ENCODE results near the gene PIAS1. TPM values are rescaled to one million over a fixed set of nuclear protein-coding genes. Genes with fewer than 3 reads are reported as not detected.

PIAS1 gene
- total and polyA plus RNA-seq, 2 donors (not counting 1 experiment from before 2014, with no cell fraction given): 28.8 to 87.3 TPM

DNA sequence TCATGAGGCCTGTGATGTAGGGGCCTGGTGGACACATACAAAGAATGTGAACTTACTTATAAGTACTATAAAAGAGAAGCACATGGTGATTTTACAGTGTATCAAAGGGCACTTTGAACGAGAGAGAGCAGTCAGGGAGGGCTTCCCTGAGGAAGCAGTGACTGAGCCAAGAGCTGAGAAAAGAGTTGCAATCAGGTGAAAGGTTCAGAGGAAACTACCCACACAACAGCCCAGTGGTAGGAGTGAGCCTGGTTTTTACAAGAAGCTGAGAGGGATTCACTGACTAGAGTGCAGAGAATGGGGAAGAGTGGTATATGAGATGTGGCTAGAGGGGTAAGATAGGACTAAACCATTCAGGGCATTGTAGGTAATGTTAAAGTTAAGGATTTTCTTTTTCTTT lies 93.9 kb downstream of the PIAS1 start:
- H3K27me3 Mint-ChIP-seq: no peaks in the 10 kb centered on the region
- peaks cover 16 to 50% of the 10 kb centered on the region in 2 experiments for H3K36me3 ChIP-seq (replicated peaks in 1 of 2; ENCODE audit: control extremely low read depth in 1 of 2, control insufficient read depth in 1 of 2, extremely low read depth in 1 of 2, insufficient read depth in 2 of 2, low read length in 1 of 2)
- ATAC-seq (ENCODE audit: low read depth) (no peak), DNase-seq (no peak)
- no peaks in the 10 kb centered on the region for H3K4me1 ChIP-seq (ENCODE audit: control insufficient read depth in 2 of 2, insufficient read depth in 2 of 2, low read length in 2 of 2)
- H3K4me2 ChIP-seq (replicated peaks; ENCODE audit: low read depth, low read length, poor library complexity, severe bottlenecking): no peak overlapping the region
- no peaks in the 10 kb centered on the region for H3K9me3 ChIP-seq (ENCODE audit: control extremely low read depth in 1 of 3, control insufficient read depth in 2 of 3, insufficient read depth in 1 of 3, low read length in 2 of 3)
- H3K9me3 Mint-ChIP-seq (ENCODE audit: insufficient read depth): no peaks in the 10 kb centered on the region
- CTCF ChIA-PET: no interaction called here
- peaks cover 17% of the 10 kb centered on the region for H3K79me2 ChIP-seq (ENCODE audit: control insufficient read depth, insufficient read depth, low read length)
- H3K9ac ChIP-seq (ENCODE audit: low read length): no peak overlapping the region
- no peak overlapping the region for H2AFZ ChIP-seq (ENCODE audit: insufficient read depth, low read depth, low read length, poor library complexity, severe bottlenecking)
- intact Hi-C loops (cut with micrococcal nuclease): no loop called here
- H3K27ac ChIP-seq (ENCODE audit: low read length in 2 of 2): no peak overlapping the region
- no peak for TF ChIP-seq EZH2 (IDR thresholded peaks at IDR 0.05; ENCODE audit: borderline replicate concordance, insufficient read depth, low read depth, low read length, poor library complexity, severe bottlenecking)
- TF ChIP-seq, protein P1, sequence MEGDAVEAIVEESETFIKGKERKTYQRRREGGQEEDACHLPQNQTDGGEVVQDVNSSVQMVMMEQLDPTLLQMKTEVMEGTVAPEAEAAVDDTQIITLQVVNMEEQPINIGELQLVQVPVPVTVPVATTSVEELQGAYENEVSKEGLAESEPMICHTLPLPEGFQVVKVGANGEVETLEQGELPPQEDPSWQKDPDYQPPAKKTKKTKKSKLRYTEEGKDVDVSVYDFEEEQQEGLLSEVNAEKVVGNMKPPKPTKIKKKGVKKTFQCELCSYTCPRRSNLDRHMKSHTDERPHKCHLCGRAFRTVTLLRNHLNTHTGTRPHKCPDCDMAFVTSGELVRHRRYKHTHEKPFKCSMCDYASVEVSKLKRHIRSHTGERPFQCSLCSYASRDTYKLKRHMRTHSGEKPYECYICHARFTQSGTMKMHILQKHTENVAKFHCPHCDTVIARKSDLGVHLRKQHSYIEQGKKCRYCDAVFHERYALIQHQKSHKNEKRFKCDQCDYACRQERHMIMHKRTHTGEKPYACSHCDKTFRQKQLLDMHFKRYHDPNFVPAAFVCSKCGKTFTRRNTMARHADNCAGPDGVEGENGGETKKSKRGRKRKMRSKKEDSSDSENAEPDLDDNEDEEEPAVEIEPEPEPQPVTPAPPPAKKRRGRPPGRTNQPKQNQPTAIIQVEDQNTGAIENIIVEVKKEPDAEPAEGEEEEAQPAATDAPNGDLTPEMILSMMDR (IDR thresholded peaks at IDR 0.05): no peak
- no peak overlapping the region for H3K4me3 ChIP-seq (ENCODE audit: control extremely low read depth in 1 of 5, extremely low read depth in 1 of 5, insufficient read depth in 1 of 5, low read depth in 2 of 5, low read length in 4 of 5)
- no peaks in the 10 kb centered on the region for H3K27me3 ChIP-seq (replicated peaks in 1 of 4; ENCODE audit: control extremely low read depth in 1 of 4, control insufficient read depth in 3 of 4, insufficient read depth in 4 of 4, low read length in 3 of 4)
- no peaks in the 10 kb centered on the region for H3K4me1 Mint-ChIP-seq
- WGBS (ENCODE audit: insufficient coverage): 83% methylated on average over 1 of the region's 1 CpG
- H3K27ac Mint-ChIP-seq: no peak overlapping the region
- no peak overlapping the region for H3K4me3 Mint-ChIP-seq
- POLR2A ChIA-PET: no interaction called here
- H4K20me1 ChIP-seq (ENCODE audit: control insufficient read depth, insufficient read depth, low read length, poor library complexity, severe bottlenecking): peaks cover 29% of the 10 kb centered on the region

DNA sequence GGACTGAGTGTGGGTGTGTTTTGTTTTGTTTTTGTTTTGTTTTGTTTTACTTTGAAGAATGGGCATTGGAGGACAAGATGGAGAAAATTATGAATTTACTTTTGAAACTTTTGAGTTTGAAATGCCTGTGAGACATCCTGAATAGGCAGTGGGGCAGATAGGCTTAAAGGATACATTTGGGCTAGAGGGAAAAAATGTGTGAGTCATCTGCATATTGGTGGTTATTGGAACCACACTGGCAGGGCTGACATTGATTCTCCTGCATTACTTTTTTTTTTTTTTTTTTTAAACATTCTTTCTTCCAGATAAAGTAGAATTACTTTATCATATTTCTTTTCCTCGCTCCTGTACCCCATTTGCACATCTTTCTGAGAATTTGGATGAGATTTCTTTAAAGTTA lies 94.9 kb downstream of the PIAS1 start:
- CTCF ChIA-PET: no interaction called here
- H3K4me3 Mint-ChIP-seq: no peak overlapping the region
- peaks cover 17 to 53% of the 10 kb centered on the region in 2 experiments for H3K36me3 ChIP-seq (replicated peaks in 1 of 2; ENCODE audit: control extremely low read depth in 1 of 2, control insufficient read depth in 1 of 2, extremely low read depth in 1 of 2, insufficient read depth in 2 of 2, low read length in 1 of 2)
- intact Hi-C loops (cut with micrococcal nuclease): no loop called here
- H3K4me1 Mint-ChIP-seq: no peaks in the 10 kb centered on the region
- H3K27ac ChIP-seq (ENCODE audit: low read length in 2 of 2): no peak overlapping the region
- DNase-seq: no peak
- no peaks in the 10 kb centered on the region for H3K9me3 Mint-ChIP-seq (ENCODE audit: insufficient read depth)
- H3K9me3 ChIP-seq (ENCODE audit: control extremely low read depth in 1 of 3, control insufficient read depth in 2 of 3, insufficient read depth in 1 of 3, low read length in 2 of 3): no peaks in the 10 kb centered on the region
- no CpG with 5 or more reads among the region's 1 CpG for whole genome bisulfite sequencing (ENCODE audit: insufficient coverage)
- no peak for ATAC-seq (ENCODE audit: low read depth)
- H3K4me3 ChIP-seq (ENCODE audit: control extremely low read depth in 1 of 5, extremely low read depth in 1 of 5, insufficient read depth in 1 of 5, low read depth in 2 of 5, low read length in 4 of 5): no peak overlapping the region
- peaks cover 21% of the 10 kb centered on the region for H4K20me1 ChIP-seq (ENCODE audit: control insufficient read depth, insufficient read depth, low read length, poor library complexity, severe bottlenecking)
- H2AFZ ChIP-seq (ENCODE audit: insufficient read depth, low read depth, low read length, poor library complexity, severe bottlenecking): no peak overlapping the region
- peaks cover 12% of the 10 kb centered on the region for H3K79me2 ChIP-seq (ENCODE audit: control insufficient read depth, insufficient read depth, low read length)
- H3K4me1 ChIP-seq (ENCODE audit: control insufficient read depth in 2 of 2, insufficient read depth in 2 of 2, low read length in 2 of 2): no peaks in the 10 kb centered on the region
- H3K9ac ChIP-seq (ENCODE audit: low read length): no peak overlapping the region
- H3K27me3 Mint-ChIP-seq: no peaks in the 10 kb centered on the region
- POLR2A ChIA-PET: no interaction called here
- H3K27ac Mint-ChIP-seq: no peak overlapping the region
- H3K27me3 ChIP-seq (replicated peaks in 1 of 4; ENCODE audit: control extremely low read depth in 1 of 4, control insufficient read depth in 3 of 4, insufficient read depth in 4 of 4, low read length in 3 of 4): no peaks in the 10 kb centered on the region
- TF ChIP-seq, protein P1 (IDR thresholded peaks at IDR 0.05): no peak
- TF ChIP-seq EZH2 (IDR thresholded peaks at IDR 0.05; ENCODE audit: borderline replicate concordance, insufficient read depth, low read depth, low read length, poor library complexity, severe bottlenecking): no peak
- no peak overlapping the region for H3K4me2 ChIP-seq (replicated peaks; ENCODE audit: low read depth, low read length, poor library complexity, severe bottlenecking)
